GM23248 (cell line): ENCODE data around the gene UBP1. TPM values are rescaled to one million over a fixed set of nuclear protein-coding genes. Genes with fewer than 3 reads are reported as not detected.

Experiments used
- DNase-seq: peaks from one replicate; pipeline ENCODE4 v3.0.0-alpha.2; 2015
- H2AFZ ChIP-seq: fragments of 200-600 bp; sonication (generic); 2 replicates; pipeline ENCODE4 v1.6.1; 2016; ENCODE audit warnings: antibody characterized with exemption
- H3F3A ChIP-seq: fragments of 200-600 bp; sonication (generic); 2 replicates; pipeline ENCODE4 v1.6.1; 2016; ENCODE audit warnings: mild to moderate bottlenecking, antibody characterized with exemption, mixed run types; ENCODE audit not compliant: insufficient read depth
- H3K27ac ChIP-seq: fragments of 200-600 bp; sonication (generic); 2 replicates; pipeline ENCODE4 v1.5.1; 2016; ENCODE audit warnings: mild to moderate bottlenecking
- H3K27me3 ChIP-seq: fragments of 200-600 bp; sonication (generic); replicated peaks from 2 replicates; pipeline ENCODE4 v1.6.1; 2016; ENCODE audit warnings: mild to moderate bottlenecking; ENCODE audit not compliant: insufficient read depth
- H3K36me3 ChIP-seq: fragments of 200-600 bp; sonication (generic); 2 replicates; pipeline ENCODE4 v1.6.1; 2016; ENCODE audit warnings: low read depth, mild to moderate bottlenecking
- H3K4me1 ChIP-seq: fragments of 200-600 bp; sonication (generic); 2 replicates; pipeline ENCODE4 v1.6.1; 2016; ENCODE audit warnings: mild to moderate bottlenecking; ENCODE audit not compliant: insufficient read depth
- H3K4me2 ChIP-seq: fragments of 200-600 bp; sonication (generic); one replicate; pipeline ENCODE4 v1.6.1; 2016; ENCODE audit warnings: mild to moderate bottlenecking; ENCODE audit not compliant: unreplicated experiment
- H3K4me3 ChIP-seq: fragments of 200-600 bp; sonication (generic); 2 replicates; pipeline ENCODE4 v1.5.1; 2016; ENCODE audit warnings: mild to moderate bottlenecking
- H3K79me2 ChIP-seq: fragments of 200-600 bp; sonication (generic); 2 replicates; pipeline ENCODE4 v1.6.1; 2016; ENCODE audit warnings: mild to moderate bottlenecking; ENCODE audit not compliant: insufficient read depth
- H3K9ac ChIP-seq: fragments of 200-600 bp; sonication (generic); 2 replicates; pipeline ENCODE4 v1.6.1; 2016; ENCODE audit warnings: mild to moderate bottlenecking
- H3K9me2 ChIP-seq: fragments of 200-600 bp; sonication (generic); 2 replicates; pipeline ENCODE4 v1.6.1; 2016; ENCODE audit warnings: mixed run types, mild to moderate bottlenecking, moderate library complexity; ENCODE audit not compliant: insufficient read depth
- H3K9me3 ChIP-seq: fragments of 200-600 bp; sonication (generic); one replicate; pipeline ENCODE4 v1.6.1; 2017; ENCODE audit warnings: low read depth
- H4K20me1 ChIP-seq: fragments of 200-600 bp; sonication (generic); 2 replicates; pipeline ENCODE4 v1.6.0; 2016; ENCODE audit not compliant: insufficient read depth
- EZH2 ChIP-seq: fragments of 200-600 bp; sonication (generic); IDR thresholded peaks from 2 replicates; pipeline ENCODE4 v1.6.1; 2018; ENCODE audit warnings: antibody characterized with exemption, mild to moderate bottlenecking; ENCODE audit not compliant: insufficient read depth, poor library complexity, severe bottlenecking
- EZH2phosphoT487 ChIP-seq: fragments of 200-600 bp; sonication (generic); IDR thresholded peaks from 2 replicates; pipeline ENCODE4 v1.6.1; 2018; ENCODE audit warnings: antibody characterized with exemption, moderate library complexity, mild to moderate bottlenecking, low read depth; ENCODE audit not compliant: insufficient read depth
- WGBS, 2 experiments: methylation state at CpG; one replicate each; pipeline ENCODE4 v1.1.6; 2015 to 2017; ENCODE audit warnings: low lambda C conversion rate in 2 of 2, low coverage in 1 of 2; ENCODE audit errors: missing lambda C conversion rate in 2 of 2; 5-methylcytosine and 5-hydroxymethylcytosine counted together
- in situ Hi-C: fragments of 300-500 bp; cut with MboI; formaldehyde crosslinking; loops from 2 replicates; pipeline ENCODE4 v1.15.0; 2020
- polyA plus RNA-seq: library from polyadenylated mRNA; unstranded; fragments of >200 nt; fragmentation: Nextera tagmentation; extraction: Ambion mirVana; gene quantifications from 2 replicates; pipeline ENCODE4 v1.2.1, GENCODE V29; 2016
- total RNA-seq: library from RNA; depleted of rRNA; stranded (reverse); fragments of >200 nt; shearing (Covaris generic); gene quantifications from 2 replicates; pipeline ENCODE4 v1.2.3, GENCODE V29; 2014

Gene UBP1
- total and polyA plus RNA-seq, 2 experiments from 2014 or later, result 12.5 to 38.7 TPM

DNA sequence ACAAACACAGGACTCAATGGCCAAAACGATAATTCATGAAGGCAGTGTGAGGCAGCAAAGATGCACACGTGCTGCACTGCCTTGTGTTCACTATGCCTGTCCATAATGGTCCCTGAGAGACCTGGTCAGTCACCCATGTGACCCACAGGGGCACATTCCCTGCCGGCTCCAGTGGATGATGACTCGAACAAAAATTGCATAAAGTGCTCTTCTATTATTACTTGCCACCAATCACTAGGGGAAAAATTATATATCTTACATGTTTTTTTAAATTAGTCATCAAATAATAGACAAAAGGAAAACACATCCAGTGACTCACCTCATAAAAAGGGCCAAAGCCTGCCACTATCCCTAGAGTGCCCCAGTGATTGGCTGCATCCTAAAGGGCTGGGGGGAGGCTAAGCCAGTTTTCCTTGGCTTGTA is 47.5 kb downstream of the UBP1 start:
- DNase-seq, result peak; percentile 90
- Histone ChIP-seq H3K27ac (peak overlapping the region; percentile 73), H2AFZ (no peak overlapping the region), H3K9me2 (no peaks in the 10 kb centered on the region), H3F3A (peaks cover 45% of the 10 kb centered on the region), H3K4me2 (peak overlapping the region; percentile 70), H3K4me3 (peak overlapping the region; percentile 39), H3K79me2 (peaks cover 10% of the 10 kb centered on the region; the same call in 1 of the 2 replicates), H3K27me3 (no peaks in the 10 kb centered on the region), H3K4me1 (peaks cover 38% of the 10 kb centered on the region), H3K9ac (peak overlapping the region; percentile 44; the same call in 1 of the 2 replicates), H3K9me3 (no peaks in the 10 kb centered on the region), H3K36me3 (peaks cover 58% of the 10 kb centered on the region), H4K20me1 (no peaks in the 10 kb centered on the region)
- TF ChIP-seq EZH2, result no peak
- no peak for TF ChIP-seq EZH2phosphoT487
- in situ Hi-C loops, result no loop called here
- 3 to 8% methylated on average over 4 of the region's 4 CpGs for WGBS, 2 experiments

DNA sequence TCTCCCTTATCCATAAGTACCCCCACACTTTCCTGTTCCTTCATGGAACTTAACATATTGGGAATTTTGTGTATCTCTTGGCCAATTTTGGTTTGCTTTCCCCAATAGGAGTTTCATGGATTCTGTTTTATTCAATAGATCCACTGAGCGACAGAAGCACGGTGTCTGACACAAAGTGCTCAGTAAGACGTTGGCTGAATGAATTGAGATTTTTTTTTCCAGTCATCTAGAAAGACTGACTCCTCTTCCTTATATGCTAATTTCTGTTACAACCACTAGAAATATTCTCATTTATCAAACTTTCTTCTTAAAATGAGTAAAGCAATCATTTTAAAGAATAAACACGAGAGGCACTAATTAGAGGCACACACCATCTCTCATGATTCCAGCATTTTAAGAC is 48.1 kb downstream of the UBP1 start:
- H3K4me2 ChIP-seq, result peak overlapping the region; percentile 18
- no peak overlapping the region for H3K4me3 ChIP-seq
- H2AFZ ChIP-seq, result no peak overlapping the region
- no peaks in the 10 kb centered on the region for H4K20me1 ChIP-seq
- no peak for TF ChIP-seq EZH2
- TF ChIP-seq EZH2phosphoT487, result no peak
- peaks cover 45% of the 10 kb centered on the region for H3F3A ChIP-seq
- WGBS, 2 experiments, result 96 to 99% methylated on average over 4 of the region's 4 CpGs
- H3K4me1 ChIP-seq, result peaks cover 38% of the 10 kb centered on the region
- no peaks in the 10 kb centered on the region for H3K27me3 ChIP-seq
- no peaks in the 10 kb centered on the region for H3K9me3 ChIP-seq
- no peak overlapping the region for H3K9ac ChIP-seq
- no peaks in the 10 kb centered on the region for H3K9me2 ChIP-seq
- 0 out of 2 replicates have a peak, but pooled peaks cover 5% of the 10 kb centered on the region for H3K79me2 ChIP-seq
- in situ Hi-C loops, result no loop called here
- peak overlapping the region; percentile 73 for H3K27ac ChIP-seq
- H3K36me3 ChIP-seq, result peaks cover 58% of the 10 kb centered on the region
- no peak for DNase-seq

DNA sequence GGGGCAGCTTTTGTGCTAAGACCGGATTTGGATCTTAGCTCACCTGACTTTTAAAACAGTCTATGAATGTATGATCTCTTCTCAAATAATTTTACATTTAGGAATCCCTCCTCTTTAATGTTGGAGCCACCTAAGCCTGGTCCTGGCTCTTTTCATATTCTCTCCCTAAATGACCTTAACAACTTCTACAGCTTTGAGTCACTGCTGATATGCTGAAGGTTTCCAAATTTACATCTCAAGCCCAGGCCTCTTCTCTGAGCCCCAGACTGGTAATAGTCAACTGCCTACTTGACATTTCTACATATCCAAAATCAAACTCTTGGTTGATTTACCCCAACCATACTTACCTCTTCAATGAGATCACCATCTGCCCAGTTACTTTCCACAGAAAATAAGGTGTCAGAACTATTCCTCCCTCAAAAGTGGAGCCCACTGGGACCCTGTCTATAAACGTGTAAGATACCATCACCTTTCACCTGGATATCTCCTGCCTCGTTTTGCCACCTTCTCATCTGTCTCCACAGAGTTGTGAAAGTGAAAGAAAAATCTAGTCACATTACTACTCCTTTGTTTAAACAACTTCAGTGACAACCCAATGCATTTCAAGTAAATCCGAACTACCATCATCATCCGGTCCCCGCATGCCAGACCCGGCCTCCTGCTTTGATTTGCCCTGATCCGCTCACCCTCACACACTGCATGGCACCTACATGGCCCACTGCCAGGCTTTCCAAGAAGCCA is 48.8 kb downstream of the UBP1 start:
- TF ChIP-seq EZH2phosphoT487, result no peak
- TF ChIP-seq EZH2, result no peak
- Histone ChIP-seq H3K36me3 (peaks cover 57% of the 10 kb centered on the region), H3K4me2 (no peak overlapping the region), H3K9me2 (no peaks in the 10 kb centered on the region), H3K4me1 (peaks cover 38% of the 10 kb centered on the region), H4K20me1 (no peaks in the 10 kb centered on the region), H3F3A (peaks cover 38% of the 10 kb centered on the region), H3K27me3 (no peaks in the 10 kb centered on the region), H3K9me3 (no peaks in the 10 kb centered on the region), H3K4me3 (no peak overlapping the region), H3K27ac (no peak overlapping the region), H2AFZ (no peak overlapping the region), H3K79me2 (peaks cover 5% of the 10 kb centered on the region; the same call in 1 of the 2 replicates), H3K9ac (no peak overlapping the region)
- no peak for DNase-seq
- in situ Hi-C loops, result no loop called here
- WGBS, 2 experiments, result 92 to 95% methylated on average over 8 of the region's 8 CpGs

DNA sequence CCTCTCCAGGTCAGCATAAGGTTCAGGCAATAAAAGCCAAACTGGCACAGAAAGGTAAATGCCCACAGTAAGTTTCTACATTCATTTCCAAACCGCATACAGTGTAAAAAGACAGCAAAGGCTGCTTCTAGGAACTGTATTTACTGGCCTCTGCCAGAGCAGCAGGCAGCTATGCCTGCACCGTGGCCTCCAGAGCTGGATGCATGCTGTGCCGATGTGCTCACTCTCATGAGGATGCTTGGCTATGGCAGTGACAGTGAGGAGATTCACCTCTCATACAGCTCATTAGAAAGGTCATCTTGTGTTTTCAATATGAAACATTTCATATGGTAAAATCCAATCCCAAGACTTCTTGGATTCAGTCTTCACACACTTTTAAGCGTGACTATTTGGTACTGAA is 50.3 kb downstream of the UBP1 start:
- Histone ChIP-seq H3K36me3 (peaks cover 43% of the 10 kb centered on the region), H3K4me1 (peaks cover 38% of the 10 kb centered on the region), H3K9me2 (no peaks in the 10 kb centered on the region), H3K27ac (no peak overlapping the region), H3F3A (peaks cover 33% of the 10 kb centered on the region), H2AFZ (no peak overlapping the region), H3K27me3 (no peaks in the 10 kb centered on the region), H3K79me2 (no peaks in the 10 kb centered on the region; the same call in 1 of the 2 replicates), H4K20me1 (no peaks in the 10 kb centered on the region), H3K9ac (no peak overlapping the region), H3K9me3 (no peaks in the 10 kb centered on the region), H3K4me3 (no peak overlapping the region), H3K4me2 (no peak overlapping the region)
- no peak for TF ChIP-seq EZH2phosphoT487
- no peak for TF ChIP-seq EZH2
- no peak for DNase-seq
- whole genome bisulfite sequencing, 2 experiments, result 78 to 82% methylated on average over 4 of the region's 4 CpGs
- in situ Hi-C loops, result no loop called here
